Stimulated activated CD8-positive, alpha-beta memory T cell treated with anti-CD3 and anti-CD28 coated beads, Interleukin-2, amount 100 ng/mL, for 48 hours (primary cell): ENCODE results near the gene CNDP2.
A peak's percentile ranks its signal among the peaks of the same experiment; 100 is the strongest.

Experiments
- DNase-seq, 2 donors: peaks; one replicate each; pipeline ENCODE4 v3.0.0-alpha.2; 2020; ENCODE audit warnings: low read depth in 2 of 2

The CNDP2 gene

GRCh38 chr18:74495581-74496507 lies at the start of gene CNDP2:
TSS of gene CNDP2 (plus strand) at chr18:74496363. CDS start at chr18:74499974, 3,611 bp downstream.
- peak; percentile 100 for DNase-seq

- no peak for DNase-seq
Measured at GRCh38 chr18:74446631-74447403, 49.3 kb upstream of the CNDP2 start.

GRCh38 chr18:74447404-74448152 lies 48.6 kb upstream of the CNDP2 start:
- no peak for DNase-seq

- no peak for DNase-seq
Measured at GRCh38 chr18:74450626-74451025, 45.5 kb upstream of the CNDP2 start.

- DNase-seq = no peak
Measured at GRCh38 chr18:74451148-74451547, 45.0 kb upstream of the CNDP2 start.

- no peak for DNase-seq
Measured at GRCh38 chr18:74453016-74453566, 43.1 kb upstream of the CNDP2 start.

GRCh38 chr18:74453642-74454198 lies 42.4 kb upstream of the CNDP2 start:
- DNase-seq = no peak

GRCh38 chr18:74454279-74454751 lies 41.8 kb upstream of the CNDP2 start:
- DNase-seq = no peak

GRCh38 chr18:74455386-74455785 lies 40.8 kb upstream of the CNDP2 start:
- DNase-seq = no peak

- no peak for DNase-seq
Measured at GRCh38 chr18:74456017-74456348, 40.2 kb upstream of the CNDP2 start.

- DNase-seq = peak in 1 of 2 donors; percentile 2
Measured at GRCh38 chr18:74456349-74457042, 39.7 kb upstream of the CNDP2 start.

GRCh38 chr18:74457043-74457724 lies 39.0 kb upstream of the CNDP2 start, which contains the start of gene DIPK1C:
TSS of gene DIPK1C (minus strand) at chr18:74457308. CDS start at chr18:74457259, 49 bp downstream.
- peak in 1 of 2 donors; percentile 2 for DNase-seq

- no peak for DNase-seq
Measured at GRCh38 chr18:74457725-74458421, 38.3 kb upstream of the CNDP2 start.

GRCh38 chr18:74459889-74460288 lies 36.3 kb upstream of the CNDP2 start:
- DNase-seq = no peak

- DNase-seq = no peak
Measured at GRCh38 chr18:74460825-74461224, 35.3 kb upstream of the CNDP2 start.

- no peak for DNase-seq
Measured at GRCh38 chr18:74463254-74463653, 32.9 kb upstream of the CNDP2 start.

GRCh38 chr18:74463983-74464382 lies 32.2 kb upstream of the CNDP2 start:
- DNase-seq = no peak

GRCh38 chr18:74465775-74466174 lies 30.4 kb upstream of the CNDP2 start:
- DNase-seq = no peak

GRCh38 chr18:74468547-74469061 lies 27.6 kb upstream of the CNDP2 start:
- DNase-seq = no peak
